ENCODE measurements around the gene ACKR3. TPM values are rescaled to one million over a fixed set of nuclear protein-coding genes. Genes with fewer than 3 reads are reported as not detected.

ACKR3 gene
- total RNA-seq, 1 donor from 2014 or later, result 39.3 TPM

- TF ChIP-seq CTCF (IDR thresholded peaks at IDR 0.05; ENCODE audit: borderline replicate concordance), result no peak
- H3K27ac ChIP-seq (replicated peaks), result no peak overlapping the region
- no peaks in the 10 kb centered on the region for H3K36me3 ChIP-seq
- peaks cover 4% of the 10 kb centered on the region for H3K27me3 ChIP-seq (ENCODE audit: low read depth)
- H3K4me3 ChIP-seq, result no peak overlapping the region
- no peaks in the 10 kb centered on the region for H3K9me3 ChIP-seq (replicated peaks)
- DNase-seq, result no peak
- H3K4me1 ChIP-seq, result peaks cover 4% of the 10 kb centered on the region
- intact Hi-C loops (cut with micrococcal nuclease), result no loop called here
Observed at GRCh38 chr2:236613612-236614011, 44.0 kb downstream of the ACKR3 start.

GRCh38 chr2:236614551-236614950 is 44.9 kb downstream of the ACKR3 start:
- intact Hi-C loops (cut with micrococcal nuclease), result no loop called here
- no peak for DNase-seq
- Histone ChIP-seq H3K4me1 (peaks cover 4% of the 10 kb centered on the region), H3K36me3 (no peaks in the 10 kb centered on the region), H3K27ac (replicated peaks) (no peak overlapping the region), H3K27me3 (ENCODE audit: low read depth) (peaks cover 4% of the 10 kb centered on the region), H3K4me3 (no peak overlapping the region), H3K9me3 (replicated peaks) (no peaks in the 10 kb centered on the region)
- no peak for TF ChIP-seq CTCF (IDR thresholded peaks at IDR 0.05; ENCODE audit: borderline replicate concordance)

- no peak for TF ChIP-seq CTCF (IDR thresholded peaks at IDR 0.05; ENCODE audit: borderline replicate concordance)
- H3K4me1 ChIP-seq, result peaks cover 4% of the 10 kb centered on the region
- no peak overlapping the region for H3K4me3 ChIP-seq
- H3K9me3 ChIP-seq (replicated peaks), result no peaks in the 10 kb centered on the region
- intact Hi-C loops (cut with micrococcal nuclease), result no loop called here
- peaks cover 4% of the 10 kb centered on the region for H3K27me3 ChIP-seq (ENCODE audit: low read depth)
- no peak for DNase-seq
- no peaks in the 10 kb centered on the region for H3K36me3 ChIP-seq
- H3K27ac ChIP-seq (replicated peaks), result no peak overlapping the region
Observed at GRCh38 chr2:236616031-236616430, 46.4 kb downstream of the ACKR3 start.

GRCh38 chr2:236616624-236617023 is 47.0 kb downstream of the ACKR3 start:
- no peak overlapping the region for H3K4me3 ChIP-seq
- no peaks in the 10 kb centered on the region for H3K36me3 ChIP-seq
- H3K27ac ChIP-seq (replicated peaks), result no peak overlapping the region
- DNase-seq, result no peak
- no peak for TF ChIP-seq CTCF (IDR thresholded peaks at IDR 0.05; ENCODE audit: borderline replicate concordance)
- H3K27me3 ChIP-seq (ENCODE audit: low read depth), result peaks cover 4% of the 10 kb centered on the region
- no peaks in the 10 kb centered on the region for H3K9me3 ChIP-seq (replicated peaks)
- intact Hi-C loops (cut with micrococcal nuclease), result no loop called here
- peaks cover 4% of the 10 kb centered on the region for H3K4me1 ChIP-seq

GRCh38 chr2:236617221-236617737 is 47.7 kb downstream of the ACKR3 start:
- intact Hi-C loops (cut with micrococcal nuclease), result no loop called here
- TF ChIP-seq CTCF (IDR thresholded peaks at IDR 0.05; ENCODE audit: borderline replicate concordance), result no peak
- no peaks in the 10 kb centered on the region for H3K9me3 ChIP-seq (replicated peaks)
- H3K4me1 ChIP-seq, result peaks cover 4% of the 10 kb centered on the region
- peaks cover 4% of the 10 kb centered on the region for H3K27me3 ChIP-seq (ENCODE audit: low read depth)
- no peaks in the 10 kb centered on the region for H3K36me3 ChIP-seq
- no peak overlapping the region for H3K27ac ChIP-seq (replicated peaks)
- no peak for DNase-seq
- no peak overlapping the region for H3K4me3 ChIP-seq

Measured in left ventricle myocardium inferior (tissue), 1 donor.